Activated CD8-positive, alpha-beta memory T cell treated with anti-CD3 and anti-CD28 coated beads, Interleukin-2, amount 50 U/mL, for 48 hours (primary cell): ENCODE measurements around the gene IGF1R.

Experiments
- DNase-seq: peaks from one replicate; pipeline ENCODE4 v3.0.0-alpha.2; 2020

Gene IGF1R

DNA sequence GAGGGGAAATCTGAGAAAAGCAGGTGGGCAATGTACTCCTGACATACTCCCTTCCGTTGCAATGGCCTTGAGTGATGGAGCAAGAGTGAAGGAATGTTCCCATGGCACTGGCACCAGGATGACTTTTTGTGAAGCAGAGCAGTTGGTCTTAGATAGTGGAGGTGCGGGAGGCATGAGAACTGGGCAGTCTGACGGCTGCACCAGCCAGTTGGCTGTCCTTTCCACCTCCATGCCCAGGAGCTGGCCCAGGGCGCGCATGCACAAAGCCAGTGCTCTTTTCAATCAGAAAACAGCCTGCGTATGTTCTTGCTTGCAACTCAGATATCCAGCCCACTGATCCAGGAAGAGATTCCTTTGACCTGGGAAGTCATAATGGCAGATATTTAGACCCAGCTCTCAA, 222.4 kb downstream of the IGF1R start:
- DNase-seq: no peak

DNA sequence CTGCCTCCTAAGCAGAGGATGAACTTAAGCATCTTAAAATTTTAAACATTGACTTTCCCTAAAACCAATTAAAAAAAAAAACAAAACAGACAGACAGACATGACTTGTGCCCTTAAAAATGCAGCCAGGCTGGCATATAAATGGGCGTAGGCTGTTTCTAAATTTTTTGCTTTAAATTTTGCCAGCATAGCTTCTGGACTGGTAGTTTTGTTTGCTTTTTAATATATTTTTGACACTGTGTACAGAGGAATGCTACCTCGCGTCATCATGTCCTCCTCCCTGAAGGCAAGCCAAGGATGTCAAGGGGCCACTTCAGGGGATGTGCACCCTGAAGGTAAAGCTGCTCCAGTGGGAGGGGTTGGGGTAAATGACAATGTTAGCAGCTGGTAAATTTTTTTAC, 224.4 kb downstream of the IGF1R start:
- DNase-seq: no peak

DNA sequence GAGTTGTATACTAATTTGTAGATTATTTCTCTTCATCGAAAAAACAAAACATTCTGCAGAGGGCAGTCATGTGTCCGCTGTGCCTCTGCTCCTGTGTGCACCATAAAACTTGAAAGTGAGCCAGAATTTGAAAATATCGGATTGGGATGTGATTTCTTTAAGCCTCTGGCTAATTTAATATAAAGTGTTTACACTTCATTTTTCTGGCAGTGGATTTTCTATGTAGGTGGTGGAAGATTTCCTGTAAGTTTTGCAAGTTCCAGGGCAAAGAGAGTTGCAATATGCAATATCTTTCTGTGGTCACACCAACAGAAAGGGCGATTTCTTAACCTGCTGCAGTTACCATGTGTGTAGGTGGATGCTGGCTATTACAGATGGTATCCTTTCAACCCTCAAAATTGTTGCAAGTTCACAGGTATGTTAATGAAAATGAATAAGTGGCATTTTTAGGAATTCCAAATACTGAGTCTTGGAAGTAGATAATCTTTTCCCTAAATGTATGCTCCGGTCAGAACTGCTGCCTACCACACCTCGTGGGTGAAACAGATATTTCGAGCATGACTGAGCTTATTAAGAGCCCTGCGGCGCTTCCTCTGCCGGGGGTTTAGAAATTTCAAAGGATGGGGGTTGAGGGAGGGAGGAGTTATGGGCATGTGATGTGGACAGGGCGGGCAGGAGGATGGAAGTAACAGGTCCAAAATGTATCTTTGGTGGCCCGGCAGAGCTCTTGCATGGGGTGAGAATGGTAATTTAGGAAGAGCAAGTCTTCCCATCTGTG, 225.3 kb downstream of the IGF1R start:
- no peak for DNase-seq

- DNase-seq: no peak
These were observed 226.0 kb downstream of the IGF1R start for GRCh38 chr15:98874370-98874769.

DNA sequence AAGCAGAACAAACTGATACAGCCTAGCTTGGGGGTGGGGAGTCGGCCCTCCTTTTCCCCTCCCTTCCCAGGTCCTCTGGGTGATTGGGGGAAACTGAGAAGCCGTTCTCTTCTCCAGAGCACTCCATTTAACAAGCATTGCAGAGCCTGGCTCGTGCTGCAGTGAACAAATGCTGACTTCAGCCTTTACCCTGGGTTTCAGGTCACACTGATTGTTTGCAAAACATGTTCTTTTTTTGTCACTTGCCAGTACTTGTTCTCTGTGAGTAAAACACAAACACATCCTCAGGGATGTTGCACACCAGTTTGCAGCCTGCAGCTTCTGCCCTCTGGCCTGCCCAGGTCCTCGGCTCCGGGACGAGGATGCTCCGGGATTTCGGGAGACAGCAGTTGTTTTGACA, 226.4 kb downstream of the IGF1R start:
- DNase-seq: no peak

- no peak for DNase-seq
These were observed 227.0 kb downstream of the IGF1R start for GRCh38 chr15:98875309-98875708.

DNA sequence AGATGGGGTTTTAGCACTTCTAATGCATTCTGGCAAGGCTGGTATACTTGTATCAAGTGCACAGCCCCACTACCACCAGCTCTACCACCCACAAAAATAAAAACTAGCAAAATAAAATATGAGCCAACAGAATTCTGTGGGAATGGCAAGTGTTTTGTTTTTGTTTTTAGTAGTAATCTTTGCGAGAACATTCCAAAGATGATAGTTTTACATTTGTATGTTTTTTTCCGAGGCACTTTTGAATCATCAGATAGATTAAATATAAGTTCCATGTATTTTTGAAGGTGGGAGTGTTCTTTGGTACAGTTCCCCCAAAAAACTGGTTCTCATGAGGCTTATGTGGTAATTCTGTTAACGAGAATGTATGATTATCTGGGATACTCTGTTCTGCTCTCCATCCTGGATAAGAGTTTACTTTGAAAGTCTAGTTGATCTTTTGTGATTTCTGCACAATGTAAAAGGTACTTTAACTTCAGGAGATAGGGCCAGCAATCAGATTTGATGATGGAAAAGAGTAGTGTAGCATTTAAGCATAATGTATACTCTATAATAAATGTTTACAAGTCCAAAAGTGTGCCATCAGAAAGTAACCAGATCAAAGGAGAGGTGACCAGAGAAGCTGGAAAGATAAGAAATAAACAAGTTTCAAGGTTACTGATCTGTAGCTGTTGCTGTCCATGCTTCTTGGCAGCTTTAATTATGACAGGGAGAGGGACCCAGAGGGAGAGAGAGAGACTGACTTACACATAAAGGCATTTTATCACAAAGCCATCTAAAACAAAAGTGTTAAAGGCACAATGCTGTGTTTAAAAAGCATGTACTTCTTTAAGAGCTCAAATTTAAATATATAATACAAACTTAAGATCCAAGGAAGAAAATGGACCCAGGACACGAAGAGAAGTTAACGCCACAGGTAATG, 228.4 kb downstream of the IGF1R start:
- no peak for DNase-seq

DNA sequence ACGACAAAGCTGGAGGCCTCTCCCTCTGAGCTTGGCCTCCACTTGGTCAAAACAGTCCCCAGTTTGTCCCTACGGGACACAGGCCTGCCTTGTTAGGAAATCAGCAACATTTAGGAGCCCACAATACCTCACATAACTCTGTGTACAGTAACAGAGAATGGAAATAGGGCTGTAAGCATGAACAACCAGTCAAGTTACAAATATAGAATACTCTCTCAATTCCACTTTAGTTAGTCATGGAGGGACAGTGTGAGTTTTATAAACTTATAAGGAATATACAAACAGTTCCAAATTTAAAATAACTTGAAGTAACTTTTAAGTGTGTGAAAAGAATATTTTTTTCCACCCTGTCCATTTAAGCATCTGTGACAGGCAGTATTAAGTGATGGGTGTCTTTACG, 229.8 kb downstream of the IGF1R start:
- no peak for DNase-seq

DNA sequence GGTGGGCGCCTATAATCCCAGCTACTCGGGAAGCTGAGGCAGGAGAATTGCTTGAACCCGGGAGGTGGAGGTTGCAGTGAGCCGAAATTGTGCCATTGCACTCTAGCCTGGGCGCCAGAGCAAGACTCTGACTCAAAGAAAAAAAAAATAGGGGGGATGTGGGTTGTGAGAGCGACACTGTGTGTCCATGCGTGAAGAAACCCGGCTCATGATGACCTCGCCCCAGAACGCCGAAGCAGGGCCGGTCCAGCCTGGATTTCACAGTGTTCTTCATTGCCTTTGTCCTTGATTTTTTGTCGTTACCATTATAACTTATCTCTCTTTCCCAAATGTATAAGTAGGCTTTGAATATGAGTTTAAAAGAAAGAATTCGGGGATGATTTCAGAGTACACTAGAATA, 230.5 kb downstream of the IGF1R start:
- DNase-seq: no peak

GRCh38 chr15:98881526-98882520, 233.5 kb downstream of the IGF1R start:
- DNase-seq: no peak

GRCh38 chr15:98883478-98883877, 235.1 kb downstream of the IGF1R start:
- no peak for DNase-seq

DNA sequence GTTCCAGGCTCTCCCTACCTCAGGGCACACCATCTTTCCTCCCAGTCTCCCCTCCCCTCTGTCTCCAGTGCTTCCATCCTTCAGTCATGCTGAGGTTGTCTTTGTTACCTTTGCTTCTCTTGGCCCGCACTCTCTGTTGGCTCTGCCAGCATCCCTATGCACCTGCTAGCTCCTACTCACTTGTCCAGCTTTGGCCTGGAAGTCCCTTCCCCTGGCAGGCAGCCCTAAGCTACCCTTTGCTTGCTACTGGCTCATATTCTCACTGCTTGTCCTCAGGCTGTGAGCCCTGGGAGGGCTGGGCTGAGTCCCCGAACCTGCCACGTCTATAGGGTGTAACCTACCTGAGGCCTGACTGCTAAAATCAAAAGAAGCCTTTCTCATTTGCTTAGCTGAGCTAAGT, 236.6 kb downstream of the IGF1R start:
- DNase-seq: no peak

DNA sequence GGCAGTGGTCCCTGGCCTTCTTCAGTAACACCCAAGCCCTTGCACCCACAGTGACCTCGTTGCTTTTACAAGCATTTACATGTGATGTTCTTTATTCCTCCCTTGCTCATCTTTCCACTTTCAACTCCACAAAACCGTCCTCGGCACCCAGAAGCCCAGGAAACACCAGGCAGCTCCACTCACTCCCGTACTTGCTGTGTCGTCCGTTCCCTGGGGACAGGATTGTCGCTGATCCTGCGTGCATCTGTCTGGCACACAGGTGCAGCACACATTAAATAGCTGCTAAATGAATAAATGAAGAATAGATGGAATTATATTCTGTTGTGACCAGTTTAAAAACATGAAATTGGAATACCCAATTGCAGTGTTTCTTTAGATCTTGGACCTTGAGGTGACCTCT, 239.6 kb downstream of the IGF1R start:
- no peak for DNase-seq

DNA sequence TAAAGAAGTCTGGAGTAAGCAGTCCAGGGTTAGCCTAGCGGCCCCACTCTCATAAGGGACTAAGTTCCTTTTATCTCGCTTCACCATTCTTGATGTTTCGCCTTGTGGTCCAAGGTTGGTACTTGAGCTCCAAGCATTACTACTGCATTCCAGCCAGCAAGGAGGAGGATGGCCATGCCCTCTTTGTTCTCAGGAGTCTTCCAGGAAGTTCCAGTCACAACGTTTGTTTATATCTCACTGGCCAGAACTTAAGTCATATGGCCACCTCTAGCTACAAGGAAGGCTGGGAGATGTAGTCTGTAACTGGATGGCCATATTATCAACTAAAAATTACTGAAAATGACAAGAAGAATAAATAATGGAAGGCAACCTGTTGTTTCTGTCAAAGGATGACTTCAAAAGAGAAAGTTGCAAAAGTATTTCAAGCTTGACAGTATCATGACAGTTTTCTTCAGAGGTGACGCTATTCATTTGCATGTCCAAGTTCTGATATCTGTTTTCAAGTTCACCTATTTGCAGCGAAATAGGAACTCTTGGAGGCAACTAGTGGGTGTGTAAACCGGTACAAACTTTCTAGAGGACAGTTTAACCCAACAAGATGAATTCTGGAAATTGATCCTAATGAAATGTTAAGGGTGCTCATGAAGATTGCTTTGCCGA, 240.6 kb downstream of the IGF1R start:
- no peak for DNase-seq

GRCh38 chr15:98889930-98890695, 241.8 kb downstream of the IGF1R start:
- DNase-seq: no peak

DNA sequence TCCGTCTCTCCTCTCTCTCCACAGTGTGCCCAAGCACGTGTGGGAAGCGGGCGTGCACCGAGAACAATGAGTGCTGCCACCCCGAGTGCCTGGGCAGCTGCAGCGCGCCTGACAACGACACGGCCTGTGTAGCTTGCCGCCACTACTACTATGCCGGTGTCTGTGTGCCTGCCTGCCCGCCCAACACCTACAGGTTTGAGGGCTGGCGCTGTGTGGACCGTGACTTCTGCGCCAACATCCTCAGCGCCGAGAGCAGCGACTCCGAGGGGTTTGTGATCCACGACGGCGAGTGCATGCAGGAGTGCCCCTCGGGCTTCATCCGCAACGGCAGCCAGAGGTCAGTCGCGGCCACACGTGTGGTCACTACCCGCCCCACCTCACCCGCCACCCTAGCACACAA, 243.0 kb downstream of the IGF1R start:
- no peak for DNase-seq

- no peak for DNase-seq
These were observed 245.1 kb downstream of the IGF1R start for GRCh38 chr15:98893401-98893800.

- DNase-seq: no peak
These were observed 246.0 kb downstream of the IGF1R start for GRCh38 chr15:98894312-98894711.

DNA sequence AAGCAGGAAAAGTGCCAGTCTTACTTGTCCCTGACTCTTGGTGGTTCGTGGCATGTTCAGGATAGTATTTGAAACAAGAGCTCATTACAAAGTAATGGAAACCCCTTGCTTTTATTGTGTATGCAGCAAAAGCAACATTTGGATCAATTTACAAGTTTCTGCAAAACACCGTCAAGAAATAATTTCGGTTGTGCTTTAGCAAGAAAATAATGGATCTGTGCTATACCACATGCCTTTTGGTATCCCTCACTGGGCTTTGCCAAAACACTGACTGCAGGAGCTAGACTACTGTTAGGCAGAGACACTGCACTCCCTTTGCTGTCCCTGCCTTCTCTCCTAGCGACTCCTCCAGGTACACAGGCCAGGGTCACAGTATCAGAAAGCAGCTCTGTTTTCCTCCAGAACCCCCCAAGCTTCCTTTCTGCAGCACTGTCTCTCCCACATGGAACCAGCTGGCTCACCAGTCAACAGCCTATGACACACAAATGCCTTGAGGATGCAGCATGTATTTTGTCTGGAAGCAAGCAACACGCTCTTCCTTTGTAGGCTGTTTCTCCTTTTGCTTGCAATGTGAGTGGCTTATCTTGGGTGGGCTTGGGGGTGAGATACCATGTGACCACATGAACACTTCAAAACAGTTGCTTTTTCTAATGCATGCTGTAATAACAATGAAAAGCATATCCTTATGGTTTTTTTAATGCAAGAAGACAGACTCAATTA, 247.8 kb downstream of the IGF1R start:
- DNase-seq: no peak

DNA sequence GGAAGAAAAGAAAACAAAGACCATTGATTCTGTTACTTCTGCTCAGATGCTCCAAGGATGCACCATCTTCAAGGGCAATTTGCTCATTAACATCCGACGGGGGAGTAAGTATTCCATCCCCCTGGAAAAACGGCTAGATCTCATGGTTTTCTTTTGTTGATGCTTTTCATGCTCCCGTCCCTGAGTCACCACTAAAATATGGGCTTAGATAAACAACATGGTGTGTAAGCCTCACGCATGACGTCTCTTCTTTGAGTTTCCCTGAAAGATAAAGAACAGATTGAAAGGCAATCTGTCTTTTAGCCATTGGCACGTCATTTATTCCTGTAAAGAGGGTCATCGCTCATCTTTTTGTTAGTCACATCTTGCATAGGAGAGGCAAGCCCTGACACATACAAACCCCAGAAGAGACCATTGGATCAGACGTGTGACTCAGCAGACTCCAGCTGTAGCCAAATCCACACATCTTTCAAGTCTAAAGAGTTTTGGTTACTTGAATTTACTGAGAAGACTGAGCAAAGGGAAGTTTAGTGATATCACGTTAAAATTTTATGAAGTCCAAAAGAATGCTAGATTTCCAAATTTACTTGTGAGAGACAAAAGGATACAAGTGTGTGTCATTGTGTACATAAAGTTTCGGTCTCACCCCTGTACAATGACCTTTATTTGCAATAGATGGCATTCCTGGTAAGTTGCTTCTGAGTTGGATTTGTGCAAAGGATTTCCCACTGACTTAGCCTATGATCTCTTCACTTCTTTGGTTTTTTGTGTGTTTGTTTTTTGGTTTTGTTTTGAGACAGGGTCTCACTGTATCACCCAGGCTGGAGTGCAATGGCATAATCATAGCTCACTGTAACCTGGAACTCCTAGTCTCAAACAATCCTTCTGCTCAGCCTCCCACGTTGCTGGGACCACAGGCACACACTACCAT, 248.7 kb downstream of the IGF1R start:
- DNase-seq: no peak
